Panc1 (cell line): ENCODE data around the gene OR9A4. TPM values are rescaled to one million over a fixed set of nuclear protein-coding genes. Genes with fewer than 3 reads are reported as not detected.

Experiments used
- ATAC-seq: fragments of 200-7000 bp; cut with Tn5 transposase; 2 replicates; pipeline ENCODE4 v1.9.1; 2020; ENCODE audit warnings: mild to moderate bottlenecking, moderate library complexity
- BruUV-seq: library from RNA; stranded (reverse); fragments of 400-500 nt; replicated peaks from 2 replicates; lab custom pipeline; 2021; lab: Mats Ljungman, UMichigan
- CTCF ChIA-PET: fragments of 300-600 bp; sonication (Branson Sonifier 250); formaldehyde crosslinking; loops from one replicate; lab custom pipeline; 2022; ENCODE audit warnings: antibody characterized with exemption; lab: Charles Lee
- POLR2A ChIA-PET: fragments of 300-600 bp; sonication (Branson Sonifier 250); formaldehyde crosslinking; loops from one replicate; lab custom pipeline; 2022; ENCODE audit warnings: antibody characterized with exemption; lab: Charles Lee
- DNase-seq: peaks from one replicate; pipeline ENCODE4 v3.0.0-alpha.2; 2010; ENCODE audit warnings: low read depth, low spot score
- H3K27ac ChIP-seq: 2 replicates; pipeline ENCODE4 v1.5.1; 2011; ENCODE audit warnings: mild to moderate bottlenecking, low read length, inconsistent platforms
- H3K27me3 ChIP-seq: fragments of 200-500 bp; sonication (Bioruptor generic); 2 replicates; pipeline ENCODE4 v1.6.0; 2014; ENCODE audit warnings: low read length, inconsistent platforms; ENCODE audit not compliant: control insufficient read depth, insufficient read depth
- H3K36me3 ChIP-seq: fragments of 200-500 bp; sonication (Bioruptor generic); 2 replicates; pipeline ENCODE4 v1.5.1; 2014; ENCODE audit warnings: inconsistent platforms, mild to moderate bottlenecking, low read length, moderate library complexity; ENCODE audit not compliant: control insufficient read depth, insufficient read depth
- H3K4me1 ChIP-seq: 2 replicates; pipeline ENCODE4 v1.5.1; 2011; ENCODE audit warnings: inconsistent platforms, mild to moderate bottlenecking, low read length, moderate library complexity; ENCODE audit not compliant: control insufficient read depth, insufficient read depth
- H3K4me3 ChIP-seq, 2 experiments: 2 replicates each; pipeline ENCODE4 v1.5.1; 2011 to 2012; ENCODE audit warnings: low read depth in 2 of 2, low read length in 2 of 2, mild to moderate bottlenecking in 2 of 2, inconsistent platforms in 1 of 2, moderate library complexity in 1 of 2
- H3K9me3 ChIP-seq: fragments of 200-500 bp; sonication (Bioruptor generic); 2 replicates; pipeline ENCODE4 v1.5.1; 2014; ENCODE audit warnings: low read depth, mild to moderate bottlenecking, inconsistent platforms, low read length, moderate library complexity; ENCODE audit not compliant: control insufficient read depth, insufficient read depth
- POLR2AphosphoS5 ChIP-seq: IDR thresholded peaks from 2 replicates; pipeline ENCODE4 v1.6.1; 2012; ENCODE audit warnings: mild to moderate bottlenecking, low read depth, low read length, moderate library complexity
- SIN3A ChIP-seq: IDR thresholded peaks from 2 replicates; pipeline ENCODE4 v1.6.1; 2012; ENCODE audit warnings: low read depth, mild to moderate bottlenecking, low read length, moderate library complexity, borderline replicate concordance; ENCODE audit not compliant: insufficient read depth
- TCF7L2 ChIP-seq: IDR thresholded peaks from 2 replicates; pipeline ENCODE4 v1.6.1; 2011; ENCODE audit warnings: mild to moderate bottlenecking, low read depth, low read length, inconsistent platforms
- in situ Hi-C: cut with HindIII; loops from 2 replicates; pipeline ENCODE4 v1.10.0; 2016; ENCODE audit warnings: low sequenced_read_pairs, low pct_unique_long_range_greater_than_20kb
- intact Hi-C: fragments of 100-400 bp; cut with micrococcal nuclease; formaldehyde crosslinking; loops from one replicate; pipeline ENCODE4 v1.10.0; 2022; ENCODE audit not compliant: unreplicated experiment
- total RNA-seq: library from RNA; stranded (reverse); gene quantifications from one replicate; pipeline ENCODE4 v1.2.1, GENCODE V29; 2021; ENCODE audit not compliant: unreplicated experiment
- TF ChIP-seq, protein P1 (sequence below), 2 experiments: IDR thresholded peaks; 2 replicates each; pipeline ENCODE4 v1.6.1; 2011 to 2012; ENCODE audit warnings: low read depth in 2 of 2, control low read depth in 1 of 2, low read length in 1 of 2, mild to moderate bottlenecking in 1 of 2, moderate library complexity in 1 of 2; ENCODE audit not compliant: insufficient read depth in 1 of 2
- TF ChIP-seq, protein P2 (sequence below): fragments of 450-650 bp; IDR thresholded peaks from 2 replicates; pipeline ENCODE4 v1.5.1; 2017; ENCODE audit warnings: mild to moderate bottlenecking

OR9A4 gene
- total RNA-seq, 1 experiment from 2014 or later: not detected

DNA sequence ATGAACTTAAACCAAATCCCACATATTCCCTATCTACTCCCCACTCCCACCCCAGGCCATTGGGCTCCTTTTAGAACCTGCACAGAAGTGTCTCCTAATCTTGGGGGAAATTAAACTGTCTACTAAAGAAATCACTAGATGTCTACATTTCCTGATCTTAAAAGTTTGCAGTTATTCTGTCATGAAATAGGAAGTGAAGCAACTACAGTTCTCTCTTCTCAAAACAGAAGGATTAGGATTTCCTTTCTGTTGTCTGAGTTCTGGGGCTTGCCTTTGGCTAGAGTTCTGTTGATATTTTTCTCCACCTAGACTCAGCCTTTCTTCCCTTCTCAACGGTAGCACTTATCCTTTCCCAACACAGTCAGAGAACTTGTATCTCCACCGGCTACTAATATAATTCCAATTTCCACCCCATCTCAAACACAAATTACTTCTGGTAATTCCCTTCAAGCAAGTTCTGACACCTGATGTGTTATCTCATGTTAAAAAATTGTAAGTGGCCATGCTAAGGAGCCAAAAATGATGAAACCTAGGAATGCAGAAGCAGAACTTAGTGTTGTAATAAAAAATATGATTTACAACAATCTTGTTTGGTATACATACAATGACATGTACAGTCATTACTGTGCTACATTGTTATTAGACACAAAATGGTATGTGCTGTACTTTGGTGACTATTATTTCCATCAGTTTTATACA is 12.1 kb downstream of the OR9A4 start:
- Histone ChIP-seq H3K9me3 (no peaks in the 10 kb centered on the region), H3K27me3 (no peaks in the 10 kb centered on the region), H3K36me3 (no peaks in the 10 kb centered on the region), H3K4me1 (no peaks in the 10 kb centered on the region), H3K4me3 (no peak overlapping the region), H3K27ac (no peak overlapping the region)
- DNase-seq (no peak), ATAC-seq (no peak)
- POLR2A ChIA-PET: no interaction called here
- no TSS peak for BruUV-seq
- CTCF ChIA-PET: interaction anchor here (0.7 kb wide), 1 partner anchor 803 kb away, joined by 5 read pairs; no protein-coding TSS in a partner anchor
- intact Hi-C loops (no loop called here), in situ Hi-C loops (no loop called here)
- no peak for TF ChIP-seq SIN3A
- TF ChIP-seq, protein P1, sequence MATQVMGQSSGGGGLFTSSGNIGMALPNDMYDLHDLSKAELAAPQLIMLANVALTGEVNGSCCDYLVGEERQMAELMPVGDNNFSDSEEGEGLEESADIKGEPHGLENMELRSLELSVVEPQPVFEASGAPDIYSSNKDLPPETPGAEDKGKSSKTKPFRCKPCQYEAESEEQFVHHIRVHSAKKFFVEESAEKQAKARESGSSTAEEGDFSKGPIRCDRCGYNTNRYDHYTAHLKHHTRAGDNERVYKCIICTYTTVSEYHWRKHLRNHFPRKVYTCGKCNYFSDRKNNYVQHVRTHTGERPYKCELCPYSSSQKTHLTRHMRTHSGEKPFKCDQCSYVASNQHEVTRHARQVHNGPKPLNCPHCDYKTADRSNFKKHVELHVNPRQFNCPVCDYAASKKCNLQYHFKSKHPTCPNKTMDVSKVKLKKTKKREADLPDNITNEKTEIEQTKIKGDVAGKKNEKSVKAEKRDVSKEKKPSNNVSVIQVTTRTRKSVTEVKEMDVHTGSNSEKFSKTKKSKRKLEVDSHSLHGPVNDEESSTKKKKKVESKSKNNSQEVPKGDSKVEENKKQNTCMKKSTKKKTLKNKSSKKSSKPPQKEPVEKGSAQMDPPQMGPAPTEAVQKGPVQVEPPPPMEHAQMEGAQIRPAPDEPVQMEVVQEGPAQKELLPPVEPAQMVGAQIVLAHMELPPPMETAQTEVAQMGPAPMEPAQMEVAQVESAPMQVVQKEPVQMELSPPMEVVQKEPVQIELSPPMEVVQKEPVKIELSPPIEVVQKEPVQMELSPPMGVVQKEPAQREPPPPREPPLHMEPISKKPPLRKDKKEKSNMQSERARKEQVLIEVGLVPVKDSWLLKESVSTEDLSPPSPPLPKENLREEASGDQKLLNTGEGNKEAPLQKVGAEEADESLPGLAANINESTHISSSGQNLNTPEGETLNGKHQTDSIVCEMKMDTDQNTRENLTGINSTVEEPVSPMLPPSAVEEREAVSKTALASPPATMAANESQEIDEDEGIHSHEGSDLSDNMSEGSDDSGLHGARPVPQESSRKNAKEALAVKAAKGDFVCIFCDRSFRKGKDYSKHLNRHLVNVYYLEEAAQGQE (IDR thresholded peaks at IDR 0.05; ENCODE audit: insufficient read depth in 1 of 2, low read depth in 2 of 2, low read length in 1 of 2): no peak
- no peak for TF ChIP-seq POLR2AphosphoS5
- TF ChIP-seq TCF7L2: no peak
- TF ChIP-seq, protein P2, sequence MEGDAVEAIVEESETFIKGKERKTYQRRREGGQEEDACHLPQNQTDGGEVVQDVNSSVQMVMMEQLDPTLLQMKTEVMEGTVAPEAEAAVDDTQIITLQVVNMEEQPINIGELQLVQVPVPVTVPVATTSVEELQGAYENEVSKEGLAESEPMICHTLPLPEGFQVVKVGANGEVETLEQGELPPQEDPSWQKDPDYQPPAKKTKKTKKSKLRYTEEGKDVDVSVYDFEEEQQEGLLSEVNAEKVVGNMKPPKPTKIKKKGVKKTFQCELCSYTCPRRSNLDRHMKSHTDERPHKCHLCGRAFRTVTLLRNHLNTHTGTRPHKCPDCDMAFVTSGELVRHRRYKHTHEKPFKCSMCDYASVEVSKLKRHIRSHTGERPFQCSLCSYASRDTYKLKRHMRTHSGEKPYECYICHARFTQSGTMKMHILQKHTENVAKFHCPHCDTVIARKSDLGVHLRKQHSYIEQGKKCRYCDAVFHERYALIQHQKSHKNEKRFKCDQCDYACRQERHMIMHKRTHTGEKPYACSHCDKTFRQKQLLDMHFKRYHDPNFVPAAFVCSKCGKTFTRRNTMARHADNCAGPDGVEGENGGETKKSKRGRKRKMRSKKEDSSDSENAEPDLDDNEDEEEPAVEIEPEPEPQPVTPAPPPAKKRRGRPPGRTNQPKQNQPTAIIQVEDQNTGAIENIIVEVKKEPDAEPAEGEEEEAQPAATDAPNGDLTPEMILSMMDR: no peak

DNA sequence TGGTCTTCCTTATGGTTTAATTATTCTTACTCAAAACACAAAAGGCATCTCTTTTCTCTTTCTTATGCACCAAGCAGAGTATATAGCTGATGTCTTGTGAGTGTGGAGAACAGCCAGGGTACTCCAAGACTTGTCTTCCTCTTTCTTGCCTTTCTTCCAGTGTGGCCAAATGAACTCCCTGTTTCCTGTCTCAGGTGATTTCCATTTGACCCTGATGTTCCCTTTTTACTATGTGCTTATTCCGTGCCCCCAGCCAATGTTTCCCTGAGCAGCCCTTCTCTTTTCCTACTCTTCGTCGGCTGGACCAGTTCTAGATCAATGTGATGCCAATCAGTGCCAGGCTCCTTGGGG is 12.6 kb downstream of the OR9A4 start:
- in situ Hi-C loops: no loop called here
- POLR2A ChIA-PET: no interaction called here
- ATAC-seq (no peak), DNase-seq (no peak)
- TF ChIP-seq, protein P1 (IDR thresholded peaks at IDR 0.05; ENCODE audit: insufficient read depth in 1 of 2, low read depth in 2 of 2, low read length in 1 of 2): no peak
- TF ChIP-seq POLR2AphosphoS5: no peak
- TF ChIP-seq, protein P2: no peak
- no peak for TF ChIP-seq SIN3A
- TF ChIP-seq TCF7L2: no peak
- intact Hi-C loops: no loop called here
- Histone ChIP-seq H3K27me3 (no peaks in the 10 kb centered on the region), H3K36me3 (no peaks in the 10 kb centered on the region), H3K27ac (no peak overlapping the region), H3K4me1 (no peaks in the 10 kb centered on the region), H3K4me3 (no peak overlapping the region), H3K9me3 (no peaks in the 10 kb centered on the region)
- BruUV-seq: no TSS peak
- CTCF ChIA-PET: no interaction called here
